Measurements from ENCODE around the gene LITAF.

- TF ChIP-seq, protein P1, sequence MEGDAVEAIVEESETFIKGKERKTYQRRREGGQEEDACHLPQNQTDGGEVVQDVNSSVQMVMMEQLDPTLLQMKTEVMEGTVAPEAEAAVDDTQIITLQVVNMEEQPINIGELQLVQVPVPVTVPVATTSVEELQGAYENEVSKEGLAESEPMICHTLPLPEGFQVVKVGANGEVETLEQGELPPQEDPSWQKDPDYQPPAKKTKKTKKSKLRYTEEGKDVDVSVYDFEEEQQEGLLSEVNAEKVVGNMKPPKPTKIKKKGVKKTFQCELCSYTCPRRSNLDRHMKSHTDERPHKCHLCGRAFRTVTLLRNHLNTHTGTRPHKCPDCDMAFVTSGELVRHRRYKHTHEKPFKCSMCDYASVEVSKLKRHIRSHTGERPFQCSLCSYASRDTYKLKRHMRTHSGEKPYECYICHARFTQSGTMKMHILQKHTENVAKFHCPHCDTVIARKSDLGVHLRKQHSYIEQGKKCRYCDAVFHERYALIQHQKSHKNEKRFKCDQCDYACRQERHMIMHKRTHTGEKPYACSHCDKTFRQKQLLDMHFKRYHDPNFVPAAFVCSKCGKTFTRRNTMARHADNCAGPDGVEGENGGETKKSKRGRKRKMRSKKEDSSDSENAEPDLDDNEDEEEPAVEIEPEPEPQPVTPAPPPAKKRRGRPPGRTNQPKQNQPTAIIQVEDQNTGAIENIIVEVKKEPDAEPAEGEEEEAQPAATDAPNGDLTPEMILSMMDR (conservative IDR thresholded peaks at IDR 0.05; ENCODE audit: low read length) = no peak
- TF ChIP-seq EZH2phosphoT487 (IDR thresholded peaks at IDR 0.05; ENCODE audit: borderline replicate concordance, low read depth, low read length) = no peak
Measured at GRCh38 chr16:11570258-11570657, 16.5 kb downstream of the LITAF start.
